A673 (cell line): Measurements from ENCODE around the gene TRAP1. TPM values are rescaled to one million over a fixed set of nuclear protein-coding genes. Genes with fewer than 3 reads are reported as not detected.

Experiments
- BruUV-seq: library from RNA; stranded (reverse); fragments of 400-500 nt; replicated peaks from 2 replicates; lab custom pipeline; 2021; lab: Mats Ljungman, UMichigan
- CTCF ChIA-PET: fragments of 300-600 bp; sonication (Branson Sonifier 250); formaldehyde crosslinking; loops from one replicate; lab custom pipeline; 2022; ENCODE audit warnings: antibody characterized with exemption; lab: Charles Lee
- POLR2A ChIA-PET: fragments of 300-600 bp; sonication (Branson Sonifier 250); formaldehyde crosslinking; loops from one replicate; lab custom pipeline; 2022; ENCODE audit warnings: antibody characterized with exemption; ENCODE audit not compliant: low non-redundant PET; lab: Charles Lee
- DNase-seq: peaks from one replicate; pipeline ENCODE4 v3.0.0-alpha.2; 2015; ENCODE audit warnings: low spot score
- H3K27ac ChIP-seq: fragments of 200-600 bp; sonication (generic); 2 replicates; pipeline ENCODE4 v1.5.1; 2016; ENCODE audit warnings: mixed run types, low read depth, mild to moderate bottlenecking, mixed read lengths, antibody characterized with exemption, low read length; ENCODE audit not compliant: poor library complexity, severe bottlenecking
- H3K27me3 ChIP-seq: fragments of 200-600 bp; sonication (generic); replicated peaks from 2 replicates; pipeline ENCODE4 v1.6.1; 2017; ENCODE audit warnings: mixed run types, low read depth, mild to moderate bottlenecking, mixed read lengths, antibody characterized with exemption, low read length; ENCODE audit not compliant: insufficient read depth, poor library complexity
- H3K36me3 ChIP-seq: fragments of 200-600 bp; sonication (generic); 2 replicates; pipeline ENCODE4 v1.6.1; 2016; ENCODE audit warnings: mixed run types, mild to moderate bottlenecking, mixed read lengths, antibody characterized with exemption, low read length; ENCODE audit not compliant: insufficient read depth, poor library complexity, severe bottlenecking
- H3K4me1 ChIP-seq: fragments of 200-600 bp; sonication (generic); 2 replicates; pipeline ENCODE4 v1.6.1; 2017; ENCODE audit warnings: mixed run types, mild to moderate bottlenecking, mixed read lengths, antibody characterized with exemption, low read length; ENCODE audit not compliant: insufficient read depth, poor library complexity, severe bottlenecking
- H3K4me3 ChIP-seq: fragments of 200-600 bp; sonication (generic); 2 replicates; pipeline ENCODE4 v1.5.1; 2016; ENCODE audit warnings: low read depth, mixed run types, mild to moderate bottlenecking, mixed read lengths, low read length; ENCODE audit not compliant: poor library complexity, severe bottlenecking
- H3K9me3 ChIP-seq: fragments of 200-600 bp; sonication (generic); 2 replicates; pipeline ENCODE4 v1.6.1; 2016; ENCODE audit warnings: mixed run types, low read depth, mild to moderate bottlenecking, mixed read lengths, antibody characterized with exemption, low read length; ENCODE audit not compliant: poor library complexity, severe bottlenecking
- EZH2 ChIP-seq: fragments of 200-600 bp; sonication (generic); IDR thresholded peaks from 2 replicates; pipeline ENCODE4 v1.6.1; 2017; ENCODE audit warnings: borderline replicate concordance, low read depth, mild to moderate bottlenecking, mixed read lengths, antibody characterized with exemption, low read length; ENCODE audit not compliant: poor library complexity, severe bottlenecking
- intact Hi-C: fragments of 100-400 bp; cut with micrococcal nuclease; formaldehyde crosslinking; loops from one replicate; pipeline ENCODE4 v1.10.0; 2022; ENCODE audit not compliant: unreplicated experiment
- total RNA-seq: library from RNA; stranded (reverse); gene quantifications from 2 replicates; pipeline ENCODE4 v1.2.3, GENCODE V29; 2021
- TF ChIP-seq, protein P1 (sequence below): fragments of 300-800, 200-600 bp; sonication (generic); conservative IDR thresholded peaks from 2 replicates; pipeline ENCODE4 v1.5.1; 2017; ENCODE audit warnings: low read depth, mild to moderate bottlenecking, antibody characterized with exemption, low read length, moderate library complexity, mixed read lengths

The TRAP1 gene
- total RNA-seq, 1 experiment from 2014 or later = 280 TPM

DNA sequence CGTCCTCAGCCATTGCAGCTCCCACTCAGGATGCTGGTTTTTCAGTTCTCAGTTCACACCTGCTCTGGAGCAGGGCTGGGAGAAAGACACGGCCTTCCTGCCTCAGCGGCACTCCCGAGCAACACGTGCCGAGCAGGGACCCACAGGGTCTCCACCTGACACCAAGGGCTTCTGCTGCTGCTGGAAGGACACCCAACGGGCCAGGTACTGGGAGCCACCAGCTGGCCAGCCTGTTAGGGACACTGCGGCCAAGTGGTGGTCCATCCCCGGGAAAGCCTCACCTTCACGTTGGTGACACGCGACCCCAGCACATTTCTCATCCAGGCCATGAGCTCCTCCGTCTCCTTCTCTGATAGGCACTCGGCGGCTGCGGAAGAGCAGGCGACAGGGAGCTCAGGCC, 54.7 kb downstream of the TRAP1 start:
- no TSS peak for BruUV-seq
- ChIA-PET CTCF (no interaction called here), POLR2A (no interaction called here)
- no peak for TF ChIP-seq EZH2
- TF ChIP-seq, protein P1, sequence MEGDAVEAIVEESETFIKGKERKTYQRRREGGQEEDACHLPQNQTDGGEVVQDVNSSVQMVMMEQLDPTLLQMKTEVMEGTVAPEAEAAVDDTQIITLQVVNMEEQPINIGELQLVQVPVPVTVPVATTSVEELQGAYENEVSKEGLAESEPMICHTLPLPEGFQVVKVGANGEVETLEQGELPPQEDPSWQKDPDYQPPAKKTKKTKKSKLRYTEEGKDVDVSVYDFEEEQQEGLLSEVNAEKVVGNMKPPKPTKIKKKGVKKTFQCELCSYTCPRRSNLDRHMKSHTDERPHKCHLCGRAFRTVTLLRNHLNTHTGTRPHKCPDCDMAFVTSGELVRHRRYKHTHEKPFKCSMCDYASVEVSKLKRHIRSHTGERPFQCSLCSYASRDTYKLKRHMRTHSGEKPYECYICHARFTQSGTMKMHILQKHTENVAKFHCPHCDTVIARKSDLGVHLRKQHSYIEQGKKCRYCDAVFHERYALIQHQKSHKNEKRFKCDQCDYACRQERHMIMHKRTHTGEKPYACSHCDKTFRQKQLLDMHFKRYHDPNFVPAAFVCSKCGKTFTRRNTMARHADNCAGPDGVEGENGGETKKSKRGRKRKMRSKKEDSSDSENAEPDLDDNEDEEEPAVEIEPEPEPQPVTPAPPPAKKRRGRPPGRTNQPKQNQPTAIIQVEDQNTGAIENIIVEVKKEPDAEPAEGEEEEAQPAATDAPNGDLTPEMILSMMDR = no peak
- no peak overlapping the region for H3K27ac ChIP-seq
- no peaks in the 10 kb centered on the region for H3K9me3 ChIP-seq
- intact Hi-C loops = no loop called here
- no peak for DNase-seq
- H3K4me1 ChIP-seq = no peaks in the 10 kb centered on the region
- peaks cover 84% of the 10 kb centered on the region for H3K36me3 ChIP-seq
- no peaks in the 10 kb centered on the region for H3K27me3 ChIP-seq
- H3K4me3 ChIP-seq = no peak overlapping the region

DNA sequence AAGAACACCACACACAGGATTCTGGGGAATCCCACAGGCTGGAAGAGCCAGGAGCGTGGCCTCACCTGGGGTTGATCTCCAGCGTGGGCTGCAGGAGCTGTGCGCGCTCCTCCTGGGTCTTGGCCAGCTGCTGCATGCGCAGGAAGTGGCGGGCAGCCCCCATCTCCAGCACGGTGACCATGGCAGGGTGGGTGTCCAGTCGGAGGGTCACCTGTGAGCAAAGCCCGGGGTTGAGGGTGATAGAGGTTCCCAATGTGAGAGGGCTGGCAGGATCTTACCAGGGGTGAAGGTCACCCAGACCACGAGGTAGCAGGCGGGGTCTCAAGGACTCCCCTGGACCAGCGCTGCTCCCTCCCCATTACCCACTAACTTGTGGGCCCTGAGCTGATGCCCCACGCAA, 55.4 kb downstream of the TRAP1 start:
- no TSS peak for BruUV-seq
- Histone ChIP-seq H3K27me3 (no peaks in the 10 kb centered on the region), H3K9me3 (no peaks in the 10 kb centered on the region), H3K4me3 (no peak overlapping the region), H3K27ac (no peak overlapping the region), H3K4me1 (no peaks in the 10 kb centered on the region), H3K36me3 (peaks cover 90% of the 10 kb centered on the region)
- no peak for DNase-seq
- intact Hi-C loops = no loop called here
- CTCF ChIA-PET = no interaction called here
- POLR2A ChIA-PET = no interaction called here
- TF ChIP-seq, protein P1 = no peak
- TF ChIP-seq EZH2 = no peak

DNA sequence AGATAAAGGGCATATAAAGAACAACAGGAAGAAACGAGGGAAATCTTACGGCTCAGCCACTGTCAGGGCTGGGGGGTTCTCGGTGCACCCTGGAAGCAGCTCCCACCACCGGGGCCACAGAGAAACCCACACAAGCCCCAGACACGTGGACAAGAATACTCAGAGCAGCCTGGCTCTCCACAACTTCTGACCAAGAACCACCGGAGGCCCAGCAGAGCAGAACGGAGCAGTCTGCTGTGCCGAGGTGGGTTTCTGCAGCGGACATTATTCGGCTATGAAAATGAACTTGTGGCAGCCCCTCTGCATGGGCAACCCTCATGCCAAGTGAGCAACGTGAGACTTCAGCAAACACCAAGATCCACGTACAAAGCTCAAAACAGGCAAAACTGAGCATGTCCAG, 56.0 kb downstream of the TRAP1 start:
- TF ChIP-seq, protein P1 = no peak
- no peak for TF ChIP-seq EZH2
- no TSS peak for BruUV-seq
- Histone ChIP-seq H3K27me3 (no peaks in the 10 kb centered on the region), H3K4me3 (no peak overlapping the region), H3K4me1 (no peaks in the 10 kb centered on the region), H3K27ac (no peak overlapping the region), H3K36me3 (peaks cover 93% of the 10 kb centered on the region), H3K9me3 (no peaks in the 10 kb centered on the region)
- DNase-seq = no peak
- POLR2A ChIA-PET = no interaction called here
- CTCF ChIA-PET = no interaction called here
- intact Hi-C loops = no loop called here
